Naive B cell (primary cell): ENCODE results near the gene NEURL2. TPM values are rescaled to one million over a fixed set of nuclear protein-coding genes. Genes with fewer than 3 reads are reported as not detected.
"Not testable (repeated sequence)": the region's sequence is repeated elsewhere in the genome, so short reads cannot be mapped to it uniquely, and the experiment has no call there.

ENCODE experiments used
- ATAC-seq, 2 donors: fragments of 150-1000 bp; cut with Tn5 transposase; 2 replicates each; pipeline ENCODE4 v1.10.0; 2021; ENCODE audit warnings: low read depth in 2 of 2, mild to moderate bottlenecking in 2 of 2, moderate library complexity in 2 of 2
- DNase-seq: peaks from one replicate; pipeline ENCODE4 v3.0.0; 2022
- H3K27ac Mint-ChIP-seq, 6 donors: one replicate each; pipeline ENCODE4 v1.8.0; 2020 to 2022; ENCODE audit warnings: mild to moderate bottlenecking in 6 of 6, mixed read lengths in 6 of 6, moderate library complexity in 5 of 6, inconsistent platforms in 2 of 6
- H3K27me3 Mint-ChIP-seq, 3 donors: one replicate each; pipeline ENCODE4 v1.8.0; 2021 to 2022; ENCODE audit warnings: mixed read lengths in 3 of 3, mild to moderate bottlenecking in 1 of 3
- H3K36me3 Mint-ChIP-seq, 2 donors: one replicate each; pipeline ENCODE4 v1.8.0; 2020 to 2022; ENCODE audit warnings: mixed read lengths in 2 of 2, inconsistent platforms in 1 of 2, mild to moderate bottlenecking in 1 of 2
- H3K4me1 Mint-ChIP-seq, 3 donors: one replicate each; pipeline ENCODE4 v1.8.0; 2020 to 2022; ENCODE audit warnings: mixed read lengths in 3 of 3, inconsistent platforms in 1 of 3, mild to moderate bottlenecking in 1 of 3, moderate library complexity in 1 of 3
- H3K4me3 Mint-ChIP-seq, 8 donors: one replicate each; pipeline ENCODE4 v1.8.0; 2020 to 2022; ENCODE audit warnings: mild to moderate bottlenecking in 8 of 8, mixed read lengths in 8 of 8, moderate library complexity in 8 of 8, inconsistent platforms in 2 of 8
- H3K9me3 Mint-ChIP-seq, 7 donors: one replicate each; pipeline ENCODE4 v1.8.0; 2020 to 2022; ENCODE audit warnings: mixed read lengths in 7 of 7, mild to moderate bottlenecking in 5 of 7, inconsistent platforms in 2 of 7, moderate library complexity in 1 of 7
- polyA plus RNA-seq, 6 donors: library from polyadenylated mRNA; unstranded; fragments of 300-500 nt; fragmentation: Illumina TruSeq; gene quantifications; one replicate each; pipeline ENCODE4 v1.2.3, GENCODE V29; 2021; ENCODE audit warnings: low read depth in 6 of 6

Gene NEURL2
- polyA plus RNA-seq, 6 donors from 2014 or later: 0.69 to 2.4 (median 1.1) TPM; not detected in 1

DNA sequence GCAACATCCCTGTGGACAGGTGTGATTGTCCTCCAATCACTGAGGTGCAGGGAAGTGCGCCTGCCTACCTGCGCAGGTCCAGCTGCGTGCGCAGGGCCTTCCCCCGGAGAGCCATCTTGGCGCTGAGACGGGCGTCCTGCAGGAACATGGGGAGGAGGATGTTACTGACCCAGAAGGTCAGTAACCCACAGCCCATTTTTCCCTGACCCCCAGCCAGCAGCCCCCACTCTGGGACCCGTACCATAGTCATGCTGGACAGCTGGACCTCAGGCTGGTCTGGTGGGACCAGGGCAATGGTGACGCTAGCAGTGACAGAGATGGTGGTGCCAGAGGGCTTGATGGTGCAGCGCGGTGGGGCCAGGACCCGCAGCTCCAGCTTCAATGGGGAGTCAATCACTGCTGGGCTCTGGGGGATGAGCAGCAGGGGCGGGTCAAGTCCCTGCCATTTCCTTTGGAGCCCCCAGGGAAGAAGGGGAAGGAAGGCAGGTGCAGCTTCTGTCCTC lies 11.2 kb upstream of the NEURL2 start:
- no peak for ATAC-seq
- Mint-ChIP-seq H3K27ac (no peak overlapping the region), H3K27me3 (no peaks in the 10 kb centered on the region), H3K9me3 (no peaks in the 10 kb centered on the region), H3K4me3 (no peak overlapping the region), H3K36me3 (peaks cover 0 to 4% of the 10 kb centered on the region in 2 donors), H3K4me1 (peaks cover 5 to 18% (median 6%) of the 10 kb centered on the region in 3 donors)
- DNase-seq: no peak

DNA sequence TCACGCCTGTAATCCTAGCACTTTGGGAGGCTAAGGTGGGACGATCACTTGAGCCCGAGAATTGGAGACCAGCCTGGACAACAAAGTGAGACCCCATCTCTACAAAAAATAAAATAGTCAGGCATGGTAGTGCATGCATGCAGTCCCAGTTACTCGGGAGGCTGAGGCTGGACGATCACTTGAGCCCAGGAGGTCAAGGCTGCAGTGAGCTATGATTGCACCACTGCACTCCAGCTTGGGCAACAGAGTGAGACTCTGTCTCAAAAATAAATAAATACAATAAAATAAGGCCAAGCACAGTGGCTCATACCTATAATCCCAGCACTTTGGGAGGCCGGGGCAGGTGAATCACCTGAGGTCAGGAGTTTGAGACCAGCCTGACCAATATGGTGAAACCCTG lies 10.3 kb upstream of the NEURL2 start:
- H3K27me3 Mint-ChIP-seq, H3K4me3 Mint-ChIP-seq, H3K9me3 Mint-ChIP-seq, H3K27ac Mint-ChIP-seq, DNase-seq, ATAC-seq, H3K36me3 Mint-ChIP-seq: not testable (repeated sequence)
- H3K4me1 Mint-ChIP-seq: peaks cover 5 to 18% (median 6%) of the 10 kb centered on the region in 3 donors

DNA sequence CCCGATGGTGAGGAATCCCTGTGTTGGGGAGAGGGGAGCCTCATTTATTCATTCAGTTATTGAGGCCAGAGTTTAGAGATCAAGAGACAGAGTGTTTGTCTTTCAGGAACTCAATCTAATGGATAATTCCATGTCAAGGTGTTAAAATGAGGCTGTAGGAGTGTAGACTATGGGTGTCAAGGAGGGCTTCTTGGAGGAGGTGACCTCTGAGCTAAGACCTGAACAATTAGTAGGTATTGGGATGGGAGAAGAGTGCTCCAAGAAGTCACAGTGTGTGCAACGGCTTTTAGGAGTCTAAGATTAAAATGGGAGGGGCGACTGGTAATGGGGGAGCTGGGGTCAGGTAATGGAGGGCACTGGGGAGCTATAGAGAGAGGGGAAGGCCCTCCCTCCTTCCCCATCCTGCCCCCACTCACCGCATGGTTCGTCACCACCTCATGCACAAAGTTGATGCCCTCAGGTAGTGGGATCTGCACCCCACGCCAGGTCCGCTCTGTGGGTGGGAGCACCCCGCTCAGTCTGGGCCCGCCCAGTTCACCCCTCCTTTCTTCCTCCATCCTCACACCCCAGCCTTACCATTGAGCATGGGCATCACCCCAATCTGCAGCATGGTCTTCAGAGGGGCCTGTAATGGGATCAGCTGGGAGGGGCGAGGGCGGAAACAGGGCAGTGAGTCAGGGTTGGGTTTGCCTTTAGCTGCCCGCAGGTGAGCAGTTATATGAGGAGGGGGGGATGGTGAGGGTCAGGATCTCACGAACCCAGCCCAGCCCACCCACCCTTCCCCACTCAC lies 8.2 kb upstream of the NEURL2 start:
- Mint-ChIP-seq H3K9me3 (no peaks in the 10 kb centered on the region), H3K4me3 (no peak overlapping the region), H3K27ac (peak overlapping the region in 2 of 6 donors; percentile 68 to 92), H3K4me1 (peaks cover 5 to 18% (median 6%) of the 10 kb centered on the region in 3 donors), H3K36me3 (peaks cover 0 to 4% of the 10 kb centered on the region in 2 donors), H3K27me3 (no peaks in the 10 kb centered on the region)
- DNase-seq: no peak
- ATAC-seq: no peak

GRCh38 chr20:45898285-45898684 lies 7.3 kb upstream of the NEURL2 start:
- Mint-ChIP-seq H3K4me1 (peaks cover 5 to 19% (median 9%) of the 10 kb centered on the region in 3 donors), H3K27ac (no peak overlapping the region), H3K27me3 (no peaks in the 10 kb centered on the region)

DNA sequence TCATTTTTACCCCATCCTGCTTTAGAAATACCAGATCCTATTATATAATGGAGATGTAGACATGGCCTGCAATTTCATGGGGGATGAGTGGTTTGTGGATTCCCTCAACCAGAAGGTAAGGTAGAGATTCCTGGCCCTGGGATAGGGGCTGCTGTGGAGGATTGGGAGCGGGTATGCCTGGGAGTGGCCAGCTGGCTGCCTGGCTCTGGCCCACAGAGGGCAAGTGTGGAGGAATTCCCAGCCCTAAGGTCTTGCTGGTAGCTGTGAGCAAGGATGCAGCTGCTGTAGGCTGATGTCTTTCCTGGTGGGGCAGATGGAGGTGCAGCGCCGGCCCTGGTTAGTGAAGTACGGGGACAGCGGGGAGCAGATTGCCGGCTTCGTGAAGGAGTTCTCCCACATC lies 6.7 kb upstream of the NEURL2 start:
- Mint-ChIP-seq H3K27me3 (no peaks in the 10 kb centered on the region), H3K4me1 (peaks cover 7 to 13% (median 9%) of the 10 kb centered on the region in 3 donors), H3K4me3 (no peak overlapping the region), H3K27ac (peak overlapping the region in 2 of 6 donors; percentile 6 to 23), H3K36me3 (peaks cover 4 to 5% of the 10 kb centered on the region in 2 donors), H3K9me3 (no peaks in the 10 kb centered on the region)
- DNase-seq (no peak), ATAC-seq (no peak)

More at GRCh38 chr20:45898285-45898684, 7.3 kb upstream of the NEURL2 start:
- peaks cover 4 to 5% of the 10 kb centered on the region in 2 donors for H3K36me3 Mint-ChIP-seq
- DNase-seq (no peak), ATAC-seq (no peak)
- H3K4me3 Mint-ChIP-seq: no peak overlapping the region
- no peaks in the 10 kb centered on the region for H3K9me3 Mint-ChIP-seq

DNA sequence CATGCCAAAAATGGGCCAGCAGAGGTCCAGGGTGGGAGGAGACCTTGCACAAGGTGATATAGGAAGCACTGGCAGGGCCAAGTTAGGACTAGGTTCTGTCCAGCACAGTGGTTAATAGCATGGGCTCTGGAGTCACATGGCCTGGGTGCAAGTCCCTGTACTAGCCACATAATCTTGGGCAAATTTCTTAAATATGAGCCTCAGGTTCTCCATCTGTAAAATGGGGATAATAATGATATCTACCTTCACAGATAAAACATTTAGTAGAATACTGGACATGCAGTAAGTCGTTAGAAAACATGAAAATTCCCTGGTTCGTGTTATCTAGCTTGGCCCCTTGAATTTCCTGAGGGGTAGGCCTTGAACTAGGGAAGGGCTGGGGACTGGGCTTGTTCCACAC lies 6.3 kb upstream of the NEURL2 start:
- ATAC-seq (no peak), DNase-seq (no peak)
- no peaks in the 10 kb centered on the region for H3K27me3 Mint-ChIP-seq
- no peaks in the 10 kb centered on the region for H3K9me3 Mint-ChIP-seq
- peaks cover 11 to 15% (median 12%) of the 10 kb centered on the region in 3 donors for H3K4me1 Mint-ChIP-seq
- H3K4me3 Mint-ChIP-seq: no peak overlapping the region
- peaks cover 4 to 5% of the 10 kb centered on the region in 2 donors for H3K36me3 Mint-ChIP-seq
- H3K27ac Mint-ChIP-seq: peak overlapping the region in 1 of 6 donors; percentile 23

DNA sequence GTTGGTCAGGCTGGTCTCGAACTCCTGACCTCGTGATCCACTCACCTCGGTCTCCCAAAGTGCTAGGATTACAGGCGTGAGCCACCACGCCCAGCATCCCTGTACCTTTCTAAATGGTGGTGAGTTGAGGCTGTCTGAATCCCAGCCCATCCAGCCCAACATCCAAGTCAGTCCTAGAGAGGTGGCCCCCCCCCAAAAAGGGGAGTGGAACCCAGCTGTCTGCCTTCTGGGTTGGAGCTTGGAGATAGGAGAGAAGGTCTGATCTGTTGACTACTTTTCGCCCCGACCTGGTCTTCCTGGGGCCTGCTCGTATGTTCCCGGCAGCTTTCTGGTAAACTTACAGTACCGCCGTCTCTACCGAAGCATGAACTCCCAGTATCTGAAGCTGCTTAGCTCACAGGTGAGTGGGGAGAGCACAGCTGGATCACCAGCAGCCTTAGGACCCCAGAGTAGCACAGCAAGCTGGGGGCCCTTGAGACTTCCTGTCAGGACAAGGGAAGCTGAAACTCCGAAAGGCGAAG lies 5.7 kb upstream of the NEURL2 start:
- H3K27ac Mint-ChIP-seq: peak overlapping the region in 1 of 6 donors; percentile 54
- H3K9me3 Mint-ChIP-seq: no peaks in the 10 kb centered on the region
- H3K4me3 Mint-ChIP-seq: no peak overlapping the region
- no peaks in the 10 kb centered on the region for H3K27me3 Mint-ChIP-seq
- H3K36me3 Mint-ChIP-seq: peaks cover 4 to 5% of the 10 kb centered on the region in 2 donors
- DNase-seq (no peak), ATAC-seq (no peak)
- peaks cover 14 to 18% (median 17%) of the 10 kb centered on the region in 3 donors for H3K4me1 Mint-ChIP-seq

DNA sequence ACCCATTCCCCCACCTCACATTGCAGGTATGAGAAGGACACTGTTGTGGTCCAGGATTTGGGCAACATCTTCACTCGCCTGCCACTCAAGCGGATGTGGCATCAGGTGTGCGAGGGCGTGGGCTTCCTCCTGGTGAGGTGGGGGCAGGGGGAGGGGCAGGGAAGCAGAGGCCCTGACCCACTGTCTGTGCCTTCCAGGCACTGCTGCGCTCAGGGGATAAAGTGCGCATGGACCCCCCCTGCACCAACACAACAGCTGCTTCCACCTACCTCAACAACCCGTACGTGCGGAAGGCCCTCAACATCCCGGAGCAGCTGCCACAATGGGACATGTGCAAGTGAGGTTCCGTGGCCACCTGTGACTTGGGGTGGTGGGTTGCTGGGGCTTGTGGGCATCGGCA lies 3.8 kb upstream of the NEURL2 start:
- Mint-ChIP-seq H3K36me3 (peaks cover 4 to 5% of the 10 kb centered on the region in 2 donors), H3K4me1 (peaks cover 25 to 30% (median 27%) of the 10 kb centered on the region in 3 donors), H3K27ac (no peak overlapping the region), H3K27me3 (no peaks in the 10 kb centered on the region), H3K4me3 (peak overlapping the region in 1 of 8 donors; percentile 80), H3K9me3 (no peaks in the 10 kb centered on the region)
- no peak for ATAC-seq
- no peak for DNase-seq

GRCh38 chr20:45893831-45894230 lies 2.8 kb upstream of the NEURL2 start:
- no peaks in the 10 kb centered on the region for H3K27me3 Mint-ChIP-seq
- H3K36me3 Mint-ChIP-seq: peaks cover 1 to 5% of the 10 kb centered on the region in 2 donors
- peaks cover 24 to 32% (median 32%) of the 10 kb centered on the region in 3 donors for H3K4me1 Mint-ChIP-seq
- H3K4me3 Mint-ChIP-seq: peak overlapping the region in 5 of 8 donors; percentile 21 to 80 (median 42)
- H3K27ac Mint-ChIP-seq: no peak overlapping the region
- no peak for ATAC-seq
- DNase-seq: no peak
- no peaks in the 10 kb centered on the region for H3K9me3 Mint-ChIP-seq

GRCh38 chr20:45892828-45893500 lies 2.0 kb upstream of the NEURL2 start:
- Mint-ChIP-seq H3K4me1 (peaks cover 21 to 32% (median 29%) of the 10 kb centered on the region in 3 donors), H3K4me3 (peak overlapping the region in 7 of 8 donors; percentile 91 to 98 (median 94)), H3K27me3 (no peaks in the 10 kb centered on the region), H3K27ac (peak overlapping the region in 4 of 6 donors; percentile 36 to 93 (median 60)), H3K9me3 (no peaks in the 10 kb centered on the region), H3K36me3 (peaks cover 0 to 5% of the 10 kb centered on the region in 2 donors)
- no peak for ATAC-seq
- no peak for DNase-seq

- H3K27ac Mint-ChIP-seq: peak overlapping the region in 5 of 6 donors; percentile 46 to 93 (median 74)
- H3K4me1 Mint-ChIP-seq: peaks cover 21 to 32% (median 29%) of the 10 kb centered on the region in 3 donors
- peak overlapping the region; percentile 91 to 98 (median 95) for H3K4me3 Mint-ChIP-seq
- no peaks in the 10 kb centered on the region for H3K9me3 Mint-ChIP-seq
- H3K27me3 Mint-ChIP-seq: no peaks in the 10 kb centered on the region
- ATAC-seq (no peak), DNase-seq (no peak)
- peaks cover 0 to 5% of the 10 kb centered on the region in 2 donors for H3K36me3 Mint-ChIP-seq
Observed at GRCh38 chr20:45892049-45892825, 1.2 kb upstream of the NEURL2 start.

DNA sequence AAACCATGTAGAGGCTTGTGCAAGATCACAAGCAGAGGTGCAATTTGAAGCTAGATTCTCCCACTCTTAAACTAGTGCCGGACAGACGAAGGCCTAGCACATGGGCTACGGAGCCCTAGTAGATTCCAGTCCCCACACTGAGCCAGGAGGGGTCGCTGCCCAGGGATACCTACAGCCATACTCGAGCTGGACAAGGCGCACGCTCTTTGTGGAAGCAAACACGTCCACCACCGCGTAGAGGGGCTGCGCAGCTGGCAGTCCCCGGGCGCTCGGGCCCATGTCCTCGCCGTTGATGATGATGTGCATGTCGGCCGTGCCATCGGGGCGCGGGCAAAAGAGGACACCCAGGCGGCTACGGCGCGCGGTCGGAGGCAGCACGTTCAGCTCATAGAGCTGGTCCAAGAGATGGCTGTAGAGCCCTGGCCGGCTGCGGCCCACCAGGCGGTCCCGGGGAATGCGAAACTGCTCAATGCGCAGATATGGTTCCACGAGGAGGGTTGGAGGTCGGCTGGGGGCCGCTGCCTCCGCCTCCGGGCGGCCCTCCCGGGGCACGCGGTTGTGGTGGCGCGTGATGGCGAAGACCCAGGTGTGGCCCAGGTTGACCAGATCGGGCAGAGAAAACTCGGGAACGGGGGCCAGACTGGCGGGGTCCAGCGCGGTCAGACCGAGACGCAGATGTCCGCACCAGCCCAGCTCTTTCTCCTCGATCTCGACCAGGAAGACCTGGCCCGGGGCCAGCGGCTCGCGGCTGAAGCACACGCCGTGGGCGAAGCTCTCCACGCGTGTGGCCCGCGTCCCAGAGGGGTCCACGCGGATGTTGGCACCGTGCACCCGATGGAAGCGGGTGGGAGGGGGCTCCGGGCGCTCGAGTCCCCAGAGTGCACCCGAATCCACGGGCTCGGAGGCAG lies 677 bp downstream of the NEURL2 start:
- peaks cover 21 to 34% (median 29%) of the 10 kb centered on the region in 3 donors for H3K4me1 Mint-ChIP-seq
- H3K4me3 Mint-ChIP-seq: peak overlapping the region; percentile 91 to 98 (median 95)
- DNase-seq: peak; percentile 33
- H3K36me3 Mint-ChIP-seq: peaks cover 0 to 5% of the 10 kb centered on the region in 2 donors
- ATAC-seq: peak; percentile 35 to 45
- no peaks in the 10 kb centered on the region for H3K27me3 Mint-ChIP-seq
- peak overlapping the region in 5 of 6 donors; percentile 43 to 93 (median 88) for H3K27ac Mint-ChIP-seq
- H3K9me3 Mint-ChIP-seq: no peaks in the 10 kb centered on the region
